Measurements from ENCODE around the gene PLA2R1.
A peak's percentile ranks its signal among the peaks of the same experiment; 100 is the strongest.

The PLA2R1 gene

DNA sequence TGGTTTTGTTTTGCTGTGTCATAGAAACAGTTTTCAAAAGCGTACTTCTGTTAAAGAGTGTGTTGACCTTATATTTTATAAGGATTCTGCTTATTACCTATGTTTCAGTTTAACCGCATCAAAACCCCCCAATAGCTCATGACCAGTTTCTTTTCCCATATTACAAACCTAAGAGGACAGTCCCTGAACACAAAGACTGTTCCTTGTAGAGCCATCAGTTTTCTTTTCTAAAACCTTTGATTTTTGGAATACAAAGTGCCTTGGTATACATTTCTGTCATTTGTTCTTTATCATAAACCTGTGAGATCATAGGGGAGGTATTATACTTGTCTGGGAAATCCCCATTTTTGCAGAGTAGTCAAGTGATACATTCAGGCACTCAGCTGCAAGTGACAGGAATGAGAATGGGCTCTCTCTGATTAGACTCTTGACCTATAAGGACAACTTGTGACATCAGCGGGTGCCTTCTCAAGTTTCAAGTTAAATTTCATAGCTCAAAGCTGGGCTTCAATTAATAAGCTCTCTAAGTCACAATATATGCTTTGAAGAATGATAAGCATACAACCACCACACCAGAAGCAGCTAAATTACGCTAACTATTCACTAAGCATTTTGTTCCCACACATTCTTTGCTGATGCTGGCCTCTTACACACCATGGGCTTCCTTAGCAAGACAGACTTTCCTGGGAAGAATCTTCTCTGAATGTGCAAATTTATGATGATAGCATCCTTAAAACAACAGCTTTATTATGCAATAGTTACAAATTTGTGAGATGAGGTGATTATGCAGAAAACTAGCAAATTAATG is 167.0 kb downstream of the PLA2R1 start:
- no peaks in the 10 kb centered on the region for H3K27me3 Mint-ChIP-seq
- ATAC-seq (replicated peaks) = peak; percentile 63
- H3K36me3 Mint-ChIP-seq (ENCODE audit: insufficient read depth) = peaks cover 15% of the 10 kb centered on the region

DNA sequence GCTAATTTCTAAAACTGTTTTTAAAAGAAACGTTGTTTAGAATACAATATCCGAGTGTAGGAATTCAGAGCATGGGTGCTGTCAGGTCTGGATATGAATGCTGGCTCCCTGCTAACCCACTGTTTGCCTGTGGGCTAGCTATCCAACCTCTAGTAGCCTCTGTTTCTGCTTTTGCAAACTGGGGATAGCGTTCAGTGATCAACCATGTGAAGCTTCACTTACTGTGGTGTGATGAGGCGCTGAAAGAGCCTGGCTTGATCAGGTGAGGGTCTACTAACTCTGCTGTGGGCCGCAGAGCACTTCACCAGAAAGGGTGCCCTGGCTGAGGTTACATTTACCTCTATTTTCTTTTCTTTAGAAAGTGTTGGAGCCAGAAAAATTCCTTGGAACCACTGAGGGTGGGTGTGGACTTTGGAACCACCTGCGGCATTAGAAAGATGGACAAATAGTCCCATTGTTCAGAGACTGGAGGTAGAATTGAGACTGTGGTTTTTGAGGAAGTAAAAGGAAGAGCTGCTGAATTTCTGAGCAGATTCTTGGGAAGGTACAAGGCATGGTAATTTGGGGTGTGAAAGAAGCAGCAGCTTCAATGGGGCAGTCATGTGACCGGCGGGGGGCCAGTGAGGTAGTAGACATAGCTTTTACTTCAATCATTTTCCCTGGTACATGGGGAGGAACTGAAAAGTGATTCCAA is 168.1 kb downstream of the PLA2R1 start:
- H3K27ac Mint-ChIP-seq = no peak overlapping the region
- ATAC-seq (replicated peaks) = no peak
- no peak overlapping the region for H3K4me3 Mint-ChIP-seq
- H3K36me3 Mint-ChIP-seq (ENCODE audit: insufficient read depth) = peaks cover 19% of the 10 kb centered on the region
- H3K9me3 Mint-ChIP-seq = no peaks in the 10 kb centered on the region
- no peaks in the 10 kb centered on the region for H3K27me3 Mint-ChIP-seq
- no peak for DNase-seq
- peaks cover 16 to 28% of the 10 kb centered on the region in 2 donors for H3K4me1 Mint-ChIP-seq (ENCODE audit: low read depth in 2 of 2)

More for the DNA sequence above, 167.0 kb downstream of the PLA2R1 start:
- Mint-ChIP-seq H3K4me3 (no peak overlapping the region), H3K27ac (peak overlapping the region in 1 of 2 donors; percentile 9), H3K4me1 (ENCODE audit: low read depth in 2 of 2) (peaks cover 18 to 28% of the 10 kb centered on the region in 2 donors), H3K9me3 (no peaks in the 10 kb centered on the region)
- DNase-seq = no peak

- no peak overlapping the region for H3K27ac Mint-ChIP-seq
- no peaks in the 10 kb centered on the region for H3K9me3 Mint-ChIP-seq
- no peaks in the 10 kb centered on the region for H3K27me3 Mint-ChIP-seq
- no peak overlapping the region for H3K4me3 Mint-ChIP-seq
- H3K4me1 Mint-ChIP-seq (ENCODE audit: low read depth in 2 of 2) = peaks cover 13 to 26% of the 10 kb centered on the region in 2 donors
- no peak for DNase-seq
- peaks cover 18% of the 10 kb centered on the region for H3K36me3 Mint-ChIP-seq (ENCODE audit: insufficient read depth)
- no peak for ATAC-seq (replicated peaks)
Observed at GRCh38 chr2:159892990-159893810, 169.2 kb downstream of the PLA2R1 start.

GRCh38 chr2:159891917-159892730 is 170.3 kb downstream of the PLA2R1 start:
- DNase-seq (no peak), ATAC-seq (replicated peaks) (no peak)
- Mint-ChIP-seq H3K4me3 (no peak overlapping the region), H3K27me3 (no peaks in the 10 kb centered on the region), H3K9me3 (no peaks in the 10 kb centered on the region), H3K27ac (no peak overlapping the region), H3K4me1 (ENCODE audit: low read depth in 2 of 2) (peaks cover 10 to 18% of the 10 kb centered on the region in 2 donors), H3K36me3 (ENCODE audit: insufficient read depth) (peaks cover 9% of the 10 kb centered on the region)

DNA sequence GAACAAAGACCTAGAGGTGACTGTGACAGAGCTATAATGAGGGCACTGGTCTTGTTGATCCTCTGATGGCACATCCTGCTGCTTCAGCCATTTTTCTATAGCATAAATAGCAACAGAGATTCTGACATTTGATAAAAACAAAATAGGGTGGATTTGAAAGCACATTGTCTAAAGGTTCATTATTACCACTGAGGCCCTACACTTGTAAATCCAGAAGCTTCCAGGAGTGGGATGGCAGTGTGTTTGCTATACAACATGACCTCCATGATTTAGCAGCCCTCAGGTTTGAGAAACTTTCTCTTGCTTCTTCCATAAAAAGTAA is 171.2 kb downstream of the PLA2R1 start:
- Mint-ChIP-seq H3K27ac (no peak overlapping the region), H3K9me3 (no peaks in the 10 kb centered on the region), H3K36me3 (ENCODE audit: insufficient read depth) (peaks cover 10% of the 10 kb centered on the region), H3K4me3 (no peak overlapping the region), H3K27me3 (no peaks in the 10 kb centered on the region), H3K4me1 (ENCODE audit: low read depth in 2 of 2) (peaks cover 7 to 14% of the 10 kb centered on the region in 2 donors)
- DNase-seq (no peak), ATAC-seq (replicated peaks) (no peak)

DNA sequence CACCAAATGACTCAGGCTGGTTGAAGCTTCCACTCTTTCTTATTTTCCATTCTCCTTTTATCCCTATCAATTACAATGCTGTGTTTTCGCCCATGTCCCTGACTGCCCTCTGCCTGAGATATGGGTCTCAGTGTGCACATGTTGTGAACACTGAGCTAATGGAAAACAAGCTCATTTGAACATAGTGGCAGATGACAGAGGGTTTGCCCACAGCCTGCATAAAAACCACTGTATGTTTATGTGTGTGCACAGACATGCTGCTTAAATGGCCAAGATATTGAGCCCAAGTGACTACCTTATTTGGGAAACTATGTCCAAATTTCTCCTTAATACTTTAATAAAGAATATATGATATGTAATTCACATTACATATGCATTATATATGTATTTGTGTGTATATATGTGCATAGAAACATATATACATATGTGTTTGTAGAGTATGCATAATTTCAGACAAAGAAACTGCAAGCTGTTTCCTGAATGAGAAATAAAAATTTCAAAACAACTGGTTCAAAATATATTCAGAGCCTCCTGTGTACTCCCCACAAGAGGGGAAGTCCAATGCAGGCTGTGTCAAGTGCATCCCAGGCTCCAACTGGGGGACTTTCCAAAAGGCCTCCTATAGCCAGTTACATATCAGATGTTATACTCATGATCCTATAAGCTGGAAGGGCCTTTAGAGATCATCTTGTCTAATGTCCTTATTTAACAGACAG is 171.7 kb downstream of the PLA2R1 start:
- Mint-ChIP-seq H3K27me3 (no peaks in the 10 kb centered on the region), H3K36me3 (ENCODE audit: insufficient read depth) (peaks cover 16% of the 10 kb centered on the region), H3K9me3 (no peaks in the 10 kb centered on the region), H3K4me1 (ENCODE audit: low read depth in 2 of 2) (peaks cover 6 to 9% of the 10 kb centered on the region in 2 donors), H3K27ac (no peak overlapping the region), H3K4me3 (no peak overlapping the region)
- DNase-seq (no peak), ATAC-seq (replicated peaks) (peak; percentile 51)

DNA sequence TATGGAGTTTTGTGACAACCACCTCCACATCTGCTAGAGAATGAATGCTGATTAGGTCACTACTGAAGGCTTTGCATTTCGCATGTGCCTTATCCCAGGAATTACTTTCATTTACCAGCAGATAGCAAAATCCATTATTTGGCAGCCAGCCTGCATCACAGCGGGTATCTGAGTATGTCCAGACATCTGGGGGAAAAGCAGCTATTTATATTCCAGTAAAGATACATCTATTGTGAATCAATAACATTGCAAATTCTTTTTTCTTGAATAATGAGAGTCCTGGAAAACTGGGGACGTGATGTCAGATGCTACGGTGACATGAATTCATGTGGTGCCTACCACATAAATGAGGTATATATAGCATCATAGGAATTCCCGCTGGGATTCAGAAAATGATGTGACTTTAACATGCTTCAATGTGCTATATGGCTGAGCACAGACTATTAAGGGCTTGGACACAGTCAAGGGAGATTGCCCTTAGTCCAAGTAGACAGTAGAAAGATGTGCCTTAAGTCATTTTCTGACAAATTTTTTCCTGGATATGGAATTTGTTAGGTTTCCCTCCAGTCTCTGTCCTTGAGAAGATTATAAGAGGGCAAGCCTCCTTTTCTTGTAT is 180.2 kb downstream of the PLA2R1 start:
- no peak for ATAC-seq (replicated peaks)
- no peak overlapping the region for H3K27ac Mint-ChIP-seq
- H3K36me3 Mint-ChIP-seq (ENCODE audit: insufficient read depth) = peaks cover 49% of the 10 kb centered on the region
- H3K27me3 Mint-ChIP-seq = no peaks in the 10 kb centered on the region
- H3K4me3 Mint-ChIP-seq = no peak overlapping the region
- H3K4me1 Mint-ChIP-seq (ENCODE audit: low read depth in 2 of 2) = no peaks in the 10 kb centered on the region
- no peaks in the 10 kb centered on the region for H3K9me3 Mint-ChIP-seq
- no peak for DNase-seq
